HepG2 (cell line): Measurements from ENCODE around the gene KLHL30. TPM values are rescaled to one million over a fixed set of nuclear protein-coding genes. Genes with fewer than 3 reads are reported as not detected.

ENCODE experiments used
- ATAC-seq: fragments of 200-7000 bp; cut with Tn5 transposase; 3 replicates; pipeline ENCODE4 v1.9.1; 2020; ENCODE audit warnings: mild to moderate bottlenecking, moderate library complexity
- BruUV-seq: library from RNA; stranded (reverse); fragments of 400-500 nt; replicated peaks from 2 replicates; lab custom pipeline; 2021; lab: Mats Ljungman, UMichigan
- CTCF ChIA-PET: fragments of 300-600 bp; formaldehyde crosslinking; extraction: SDS; loops from one replicate; lab custom pipeline; 2021; ENCODE audit warnings: low total read pairs, inconsistent platforms, low intra/inter-chr PET ratio; lab: Yijun Ruan, JAX
- POLR2A ChIA-PET: fragments of 350-600 bp; sonication (Branson Sonifier 250); formaldehyde crosslinking; loops from one replicate; lab custom pipeline; 2020; ENCODE audit warnings: antibody characterized with exemption, inconsistent platforms; lab: Yijun Ruan, JAX
- DNase-seq: peaks from one replicate; pipeline ENCODE4 v3.0.0-alpha.2; 2015; ENCODE audit warnings: low spot score
- FAIRE-seq: peaks from 3 replicates; lab custom pipeline; 2011; peaks lifted over from hg19 to GRCh38; lab: Jason Lieb, UNC
- H2AFZ ChIP-seq: one replicate; pipeline ENCODE4 v1.6.1; 2011; ENCODE audit warnings: low read length, inconsistent platforms
- H3K27ac ChIP-seq: fragments of 300-600 bp; 3 replicates; pipeline ENCODE4 v1.8.0; 2011; ENCODE audit warnings: mixed run types, mild to moderate bottlenecking, mixed read lengths, low read length, inconsistent platforms; ENCODE audit not compliant: insufficient read depth; ENCODE audit errors: extremely low read length
- H3K27me3 ChIP-seq, 2 experiments: fragments of 200-600 bp in 1 of 2; 2 replicates in 1 of 2; 3 replicates in 1 of 2; pipeline versions ENCODE4 v1.6.0 to v1.8.0; 2011; ENCODE audit warnings: low read length in 2 of 2, mild to moderate bottlenecking in 2 of 2, moderate library complexity in 2 of 2, inconsistent platforms in 1 of 2; ENCODE audit not compliant: insufficient read depth in 2 of 2, control insufficient read depth in 1 of 2
- H3K36me3 ChIP-seq, 2 experiments: fragments of 200-600 bp in 1 of 2; replicated peaks in 1 of 2; 2 replicates in 1 of 2; 3 replicates in 1 of 2; pipeline versions ENCODE4 v1.5.1 to v1.8.0; 2011; ENCODE audit warnings: low read length in 2 of 2, inconsistent platforms in 1 of 2; ENCODE audit not compliant: insufficient read depth in 2 of 2, control insufficient read depth in 1 of 2
- H3K4me1 ChIP-seq: 2 replicates; pipeline ENCODE4 v1.5.1; 2012; ENCODE audit warnings: low read length, inconsistent platforms; ENCODE audit not compliant: insufficient read depth
- H3K4me2 ChIP-seq: 2 replicates; pipeline ENCODE4 v1.6.0; 2011; ENCODE audit warnings: low read depth, low read length, inconsistent platforms
- H3K4me3 ChIP-seq, 3 experiments: fragments of 200-600 bp in 1 of 3; sonication (generic), shearing (Covaris generic) in 1 of 3; replicated peaks in 1 of 3; 2 replicates each; pipeline ENCODE4 v1.5.1; 2011 to 2016; ENCODE audit warnings: low read length in 3 of 3, inconsistent platforms in 2 of 3, low read depth in 2 of 3, mild to moderate bottlenecking in 2 of 3, control low read depth in 1 of 3, mixed read lengths in 1 of 3; ENCODE audit not compliant: insufficient read depth in 1 of 3
- H3K79me2 ChIP-seq: one replicate; pipeline ENCODE4 v1.6.1; 2011; ENCODE audit warnings: low read length, inconsistent platforms; ENCODE audit not compliant: insufficient read depth
- H3K9ac ChIP-seq: 2 replicates; pipeline ENCODE4 v1.6.0; 2011; ENCODE audit warnings: mild to moderate bottlenecking, low read depth, low read length, inconsistent platforms; ENCODE audit not compliant: insufficient read depth
- H3K9me3 ChIP-seq: 2 replicates; pipeline ENCODE4 v1.5.1; 2012; ENCODE audit warnings: mild to moderate bottlenecking, low read length
- H4K20me1 ChIP-seq: 2 replicates; pipeline ENCODE4 v1.6.0; 2011; ENCODE audit warnings: inconsistent platforms, mild to moderate bottlenecking, low read length, moderate library complexity; ENCODE audit not compliant: insufficient read depth
- CCDC6 ChIP-seq: sonication (generic); formaldehyde crosslinking; IDR thresholded peaks from 2 replicates; pipeline ENCODE4 v1.8.1; 2022; ENCODE audit warnings: mild to moderate bottlenecking, missing genetic modification reagents, moderate library complexity
- DBP ChIP-seq: sonication (generic); formaldehyde crosslinking; IDR thresholded peaks from 2 replicates; pipeline ENCODE4 v1.4.0; 2020; ENCODE audit warnings: missing genetic modification reagents; ENCODE audit errors: not compliant biosample characterization
- FOXK2 ChIP-seq: fragments of 450-650 bp; IDR thresholded peaks from 2 replicates; pipeline ENCODE4 v1.6.1; 2016
- HMG20A ChIP-seq: IDR thresholded peaks from 2 replicates; pipeline ENCODE4 v1.6.1; 2016; ENCODE audit warnings: borderline replicate concordance
- MAFF ChIP-seq: IDR thresholded peaks from 2 replicates; pipeline ENCODE4 v1.6.1; 2011; ENCODE audit warnings: low read depth, low read length, improper control_type of control experiment
- MAFK ChIP-seq, 2 experiments: IDR thresholded peaks in 1 of 2; conservative IDR thresholded peaks in 1 of 2; 2 replicates each; pipeline ENCODE4 v1.6.1; 2011; ENCODE audit warnings: improper control_type of control experiment in 2 of 2, low read length in 2 of 2
- PRMT3 ChIP-seq: sonication (generic); formaldehyde crosslinking; IDR thresholded peaks from 2 replicates; pipeline ENCODE4 v1.8.1; 2022; ENCODE audit warnings: low read depth, mild to moderate bottlenecking, moderate library complexity, missing genetic modification reagents, borderline replicate concordance
- ZBTB44 ChIP-seq: sonication (generic); formaldehyde crosslinking; IDR thresholded peaks from 2 replicates; pipeline ENCODE4 v1.4.0; 2020; ENCODE audit warnings: missing genetic modification reagents
- ZNF326 ChIP-seq: sonication (generic); formaldehyde crosslinking; IDR thresholded peaks from 2 replicates; pipeline ENCODE4 v1.4.0; 2020; ENCODE audit warnings: missing genetic modification reagents, borderline replicate concordance
- WGBS: methylation state at CpG from one replicate; pipeline ENCODE4 v1.1.6; 2017; ENCODE audit warnings: low lambda C conversion rate; 5-methylcytosine and 5-hydroxymethylcytosine counted together
- in situ Hi-C: cut with HindIII; loops from 2 replicates; pipeline ENCODE4 v1.10.0; 2017; ENCODE audit warnings: low pct_unique_long_range_greater_than_20kb; ENCODE audit not compliant: extremely low pct_ligation_motif_present
- intact Hi-C: fragments of 100-400 bp; cut with micrococcal nuclease; formaldehyde crosslinking; loops from one replicate; pipeline ENCODE4 v1.10.0; 2022; ENCODE audit not compliant: unreplicated experiment
- polyA plus RNA-seq, 8 experiments: library from polyadenylated mRNA; depleted of rRNA in 3 of 8; stranded (reverse) in 7 of 8; unstranded in 1 of 8; fragments of >200 nt; fragmentation: Illumina TruSeq in 4 of 8; extraction: Trizol in 4 of 8; gene quantifications; 2 replicates each; pipeline versions ENCODE4 v1.2.1 to v1.2.3, GENCODE V29; 2011 to 2016; ENCODE audit warnings: low read depth in 4 of 8, missing spikeins in 1 of 8, mixed read lengths in 1 of 8; ENCODE audit not compliant: insufficient read depth in 1 of 8
- total RNA-seq, 5 experiments: library from RNA; depleted of rRNA; stranded (reverse); fragments of >200 nt; fragmentation: Illumina TruSeq; extraction: Trizol; gene quantifications; 2 replicates each; pipeline ENCODE4 v1.2.3, GENCODE V29; 2016; ENCODE audit warnings: low read depth in 1 of 5

Gene KLHL30
- total and polyA plus RNA-seq, 2 of the 13 experiments (the other 11 are each of a cell fraction or from before 2014, with no cell fraction given) = 0.05 TPM; not detected in 1

GRCh38 chr2:238187618-238188548 is 49.4 kb downstream of the KLHL30 start:
- in situ Hi-C loops (no loop called here), intact Hi-C loops (no loop called here)
- Histone ChIP-seq H3K4me3 (no peak overlapping the region), H3K27me3 (no peaks in the 10 kb centered on the region), H4K20me1 (no peaks in the 10 kb centered on the region), H3K4me1 (no peaks in the 10 kb centered on the region), H3K36me3 (peaks cover 32 to 83% of the 10 kb centered on the region in 2 experiments), H3K79me2 (no peaks in the 10 kb centered on the region), H3K9ac (no peak overlapping the region), H2AFZ (no peak overlapping the region), H3K4me2 (no peak overlapping the region), H3K9me3 (no peaks in the 10 kb centered on the region), H3K27ac (no peak overlapping the region)
- BruUV-seq = no TSS peak
- no peak for FAIRE-seq
- TF ChIP-seq MAFF (peak; percentile 71), MAFK (conservative IDR thresholded peaks at IDR 0.05 in 1 of 2, IDR thresholded peaks at IDR 0.05 in 1 of 2; ENCODE audit: low read length in 2 of 2) (peak; percentile 68 to 88), FOXK2 (no peak)
- ChIA-PET POLR2A (no interaction called here), CTCF (no interaction called here)
- WGBS = 96% methylated on average over 17 of the region's 17 CpGs
- ATAC-seq = no peak
- no peak for DNase-seq

- intact Hi-C loops (no loop called here), in situ Hi-C loops (no loop called here)
- H3K36me3 ChIP-seq = peaks cover 26 to 78% of the 10 kb centered on the region in 2 experiments
- POLR2A ChIA-PET = no interaction called here
- H3K9ac ChIP-seq = no peak overlapping the region
- H3K27me3 ChIP-seq = no peaks in the 10 kb centered on the region
- H3K4me3 ChIP-seq = no peak overlapping the region
- no peak overlapping the region for H2AFZ ChIP-seq
- no peaks in the 10 kb centered on the region for H3K9me3 ChIP-seq
- H3K27ac ChIP-seq = no peak overlapping the region
- FAIRE-seq (no peak), ATAC-seq (no peak), DNase-seq (no peak)
- H3K4me1 ChIP-seq = no peaks in the 10 kb centered on the region
- H3K4me2 ChIP-seq = no peak overlapping the region
- H4K20me1 ChIP-seq = no peaks in the 10 kb centered on the region
- no TSS peak for BruUV-seq
- peaks cover 5% of the 10 kb centered on the region for H3K79me2 ChIP-seq
- TF ChIP-seq PRMT3 (CRISPR knock-in tag) = no peak
- no peak for TF ChIP-seq ZNF326 (CRISPR knock-in tag)
- no peak for TF ChIP-seq CCDC6
- no peak for TF ChIP-seq ZBTB44
- no peak for TF ChIP-seq DBP (CRISPR knock-in tag)
- TF ChIP-seq HMG20A (CRISPR knock-in tag) = no peak
- 100% methylated on average over 2 of the region's 2 CpGs for WGBS
- CTCF ChIA-PET = no interaction called here
These were observed 52.0 kb downstream of the KLHL30 start for GRCh38 chr2:238190445-238190844.
